H1 (cell line): Measurements from ENCODE around the gene URM1. TPM values are rescaled to one million over a fixed set of nuclear protein-coding genes. Genes with fewer than 3 reads are reported as not detected.

Source experiments
- CBX5 ChIP-seq: fragments of 300-800, 300-1000 bp; sonication (generic); IDR thresholded peaks from 2 replicates; pipeline ENCODE4 v1.7.1; 2016; ENCODE audit warnings: antibody characterized with exemption, low read length, low read depth
- CEBPB ChIP-seq: IDR thresholded peaks from 2 replicates; pipeline ENCODE4 v1.6.1; 2012; ENCODE audit warnings: low read depth, low read length
- CHD7 ChIP-seq: fragments of 300-600 bp; sonication (generic); IDR thresholded peaks from 2 replicates; pipeline ENCODE4 v1.7.1; 2012; ENCODE audit warnings: low read length, moderate library complexity, mild to moderate bottlenecking, inconsistent platforms; ENCODE audit not compliant: insufficient replicate concordance
- GTF2F1 ChIP-seq: IDR thresholded peaks from 2 replicates; pipeline ENCODE4 v1.6.1; 2012; ENCODE audit warnings: low read depth, low read length, improper control_type of control experiment, borderline replicate concordance
- NANOG ChIP-seq: IDR thresholded peaks from 2 replicates; pipeline ENCODE4 v1.6.1; 2011; ENCODE audit warnings: low read length, low read depth, mild to moderate bottlenecking, inconsistent platforms; ENCODE audit not compliant: insufficient read depth, poor library complexity, severe bottlenecking
- NRF1 ChIP-seq: IDR thresholded peaks from 2 replicates; pipeline ENCODE4 v1.6.1; 2011; ENCODE audit warnings: mild to moderate bottlenecking, low read depth, low read length, improper control_type of control experiment
- polyA plus RNA-seq, 7 experiments: library from polyadenylated mRNA; depleted of rRNA in 3 of 7; stranded (reverse) in 5 of 7; unstranded in 2 of 7; fragments of >200 nt in 5 of 7; fragments of 200-250 nt in 2 of 7; gene quantifications; 1 replicate in 5 of 7; 2 replicates in 1 of 7; 4 replicates in 1 of 7; pipeline versions ENCODE4 v1.2.1 to v1.2.3, GENCODE V29; 2011 to 2013; ENCODE audit warnings: missing spikeins in 2 of 7, mixed read lengths in 2 of 7
- total RNA-seq: library from RNA; stranded (reverse); fragmentation: NEBNext Ultra II Directional; extraction: Animal tissue kit (Norgen Biotek cat#: 25700); gene quantifications from 2 replicates; pipeline ENCODE4 v1.2.1, GENCODE V29; 2021

The URM1 gene
- total and polyA plus RNA-seq, 2 of the 8 experiments (the other 6 are each of a cell fraction or from before 2014, with no cell fraction given), result 58.3 to 62.3 TPM

- TF ChIP-seq CHD7, result no peak
- TF ChIP-seq CEBPB, result no peak
- no peak for TF ChIP-seq NANOG
- TF ChIP-seq NRF1, result no peak
- no peak for TF ChIP-seq GTF2F1
- TF ChIP-seq CBX5, result no peak
These were observed 28.7 kb downstream of the URM1 start (continued) for GRCh38 chr9:128399861-128400260.
